GM21619 (cell line): ENCODE data around the gene DEFB128.
"Not testable (repeated sequence)": the region's sequence is repeated elsewhere in the genome, so short reads cannot be mapped to it uniquely, and the experiment has no call there.

ENCODE experiments used
- ATAC-seq: cut with Tn5 transposase; IDR thresholded peaks from one replicate; pipeline ENCODE4 v1.9.1; 2021; ENCODE audit not compliant: unreplicated experiment

Gene DEFB128

GRCh38 chr20:189611-190010, at the start of gene DEFB128:
Gene DEFB128 (minus strand): TSS chr20:189711. CDS start chr20:189623, 88 bp downstream.
- no peak for ATAC-seq

- no peak for ATAC-seq
Observed at GRCh38 chr20:237929-238328, 48.4 kb upstream of the DEFB128 start.

- ATAC-seq, result no peak
Observed at GRCh38 chr20:237489-237888, 48.0 kb upstream of the DEFB128 start.

- ATAC-seq, result no peak
Observed at GRCh38 chr20:235891-236290, 46.4 kb upstream of the DEFB128 start.

- no peak for ATAC-seq
Observed at GRCh38 chr20:227439-228105, 38.1 kb upstream of the DEFB128 start.

- ATAC-seq, result no peak
Observed at GRCh38 chr20:226958-227357, 37.4 kb upstream of the DEFB128 start, which contains the start of gene DEFB129. Gene DEFB129 (plus strand): TSS chr20:227258. CDS start chr20:227289, 31 bp downstream.

- not testable (repeated sequence) for ATAC-seq
Observed at GRCh38 chr20:225879-226278, 36.4 kb upstream of the DEFB128 start.

- ATAC-seq, result no peak
Observed at GRCh38 chr20:221258-221830, 31.8 kb upstream of the DEFB128 start.

- ATAC-seq, result no peak
Observed at GRCh38 chr20:219290-220115, 30.0 kb upstream of the DEFB128 start.

GRCh38 chr20:217266-217665, 27.8 kb upstream of the DEFB128 start:
- ATAC-seq, result no peak

GRCh38 chr20:215796-216195, 26.3 kb upstream of the DEFB128 start:
- no peak for ATAC-seq

- no peak for ATAC-seq
Observed at GRCh38 chr20:214383-214782, 24.9 kb upstream of the DEFB128 start.

GRCh38 chr20:210809-211502, 21.4 kb upstream of the DEFB128 start:
- no peak for ATAC-seq

GRCh38 chr20:208942-209566, 19.5 kb upstream of the DEFB128 start:
- no peak for ATAC-seq

- not testable (repeated sequence) for ATAC-seq
Observed at GRCh38 chr20:203630-204029, 14.1 kb upstream of the DEFB128 start.

GRCh38 chr20:199996-200395, 10.5 kb upstream of the DEFB128 start:
- ATAC-seq, result no peak

- ATAC-seq, result no peak
Observed at GRCh38 chr20:198225-198624, 8.7 kb upstream of the DEFB128 start.

- no peak for ATAC-seq
Observed at GRCh38 chr20:187733-188132, 1.8 kb downstream of the DEFB128 start.

GRCh38 chr20:184288-184687, 5.2 kb downstream of the DEFB128 start:
- no peak for ATAC-seq

GRCh38 chr20:168876-169275, 20.6 kb downstream of the DEFB128 start:
- no peak for ATAC-seq

GRCh38 chr20:164618-165017, 24.9 kb downstream of the DEFB128 start:
- ATAC-seq, result no peak
